NCI-H146 treated with DMSO at 0.1 percent for 48 hours (cell line): ENCODE data around the gene CUL4A.
A peak's percentile ranks its signal among the peaks of the same experiment; 100 is the strongest.

ENCODE experiments used
- DNase-seq: peaks from one replicate; lab custom pipeline; 2025; ENCODE audit not compliant: unreplicated experiment; lab: John Stamatoyannopoulos, UW

CUL4A gene

GRCh38 chr13:113283904-113284303 is 74.5 kb downstream of the CUL4A start:
- no peak for DNase-seq

- no peak for DNase-seq
Measured at GRCh38 chr13:113288880-113289279, 79.5 kb downstream of the CUL4A start.

GRCh38 chr13:113291129-113291528 is 81.7 kb downstream of the CUL4A start:
- DNase-seq, result no peak

GRCh38 chr13:113292021-113292862 is 82.8 kb downstream of the CUL4A start:
- DNase-seq, result no peak

GRCh38 chr13:113293686-113294085 is 84.3 kb downstream of the CUL4A start:
- DNase-seq, result no peak

- DNase-seq, result no peak
Measured at GRCh38 chr13:113295776-113296175, 86.4 kb downstream of the CUL4A start.

- DNase-seq, result peak; percentile 82
Measured at GRCh38 chr13:113296823-113297369, 87.5 kb downstream of the CUL4A start, which contains the start of gene LAMP1. Gene LAMP1, plus strand, starts transcription at chr13:113297239. Its CDS starts 196 bp downstream, at chr13:113297435.

- DNase-seq, result no peak
Measured at GRCh38 chr13:113297370-113298042, 88.1 kb downstream of the CUL4A start.

- peak; percentile 15 for DNase-seq
Measured at GRCh38 chr13:113298043-113298945, 88.9 kb downstream of the CUL4A start.

- no peak for DNase-seq
Measured at GRCh38 chr13:113299951-113300350, 90.5 kb downstream of the CUL4A start.

GRCh38 chr13:113302986-113303385 is 93.6 kb downstream of the CUL4A start:
- no peak for DNase-seq

GRCh38 chr13:113304121-113304520 is 94.7 kb downstream of the CUL4A start:
- no peak for DNase-seq

- DNase-seq, result no peak
Measured at GRCh38 chr13:113305208-113305607, 95.8 kb downstream of the CUL4A start.

- no peak for DNase-seq
Measured at GRCh38 chr13:113307491-113307890, 98.1 kb downstream of the CUL4A start.

- DNase-seq, result no peak
Measured at GRCh38 chr13:113309473-113309872, 100.1 kb downstream of the CUL4A start.

GRCh38 chr13:113314112-113314511 is 104.7 kb downstream of the CUL4A start:
- peak; percentile 59 for DNase-seq

GRCh38 chr13:113314895-113315470 is 105.6 kb downstream of the CUL4A start:
- DNase-seq, result peak; percentile 73

- no peak for DNase-seq
Measured at GRCh38 chr13:113315992-113316391, 106.6 kb downstream of the CUL4A start.
